ENCODE data around the gene MMRN2.
"Not testable (repeated sequence)": the region's sequence is repeated elsewhere in the genome, so short reads cannot be mapped to it uniquely, and the experiment has no call there.

The MMRN2 gene

DNA sequence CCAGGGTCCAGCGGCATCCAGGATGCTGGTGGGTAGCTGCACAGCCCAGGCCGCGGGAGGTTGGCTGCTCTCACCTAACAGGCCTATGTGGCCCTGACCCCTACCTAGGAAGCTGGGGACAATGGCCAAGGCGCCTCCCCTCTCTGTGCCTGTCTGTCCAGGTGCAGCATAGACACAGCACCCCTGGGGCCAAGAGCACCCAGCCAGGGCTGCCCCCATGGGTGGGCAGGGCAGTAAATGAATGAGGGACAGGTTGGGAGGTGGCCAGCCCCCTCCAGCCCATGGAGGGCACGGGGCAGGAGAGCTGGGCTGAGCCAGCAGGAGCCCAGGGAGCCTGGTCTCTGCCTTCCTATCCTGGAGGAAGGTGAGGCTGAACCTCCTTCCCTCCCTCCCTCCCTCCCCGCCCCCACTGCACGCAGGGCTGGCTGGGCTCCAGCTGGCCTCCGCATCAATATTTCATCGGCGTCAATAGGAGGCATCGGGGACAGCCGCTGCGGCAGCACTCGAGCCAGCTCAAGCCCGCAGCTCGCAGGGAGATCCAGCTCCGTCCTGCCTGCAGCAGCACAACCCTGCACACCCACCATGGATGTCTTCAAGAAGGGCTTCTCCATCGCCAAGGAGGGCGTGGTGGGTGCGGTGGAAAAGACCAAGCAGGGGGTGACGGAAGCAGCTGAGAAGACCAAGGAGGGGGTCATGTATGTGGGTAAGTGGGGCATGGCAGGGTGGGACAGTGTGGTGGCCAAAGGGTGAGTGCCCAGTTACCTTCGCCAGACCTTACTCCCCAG is 893 bp upstream of the MMRN2 start, which contains the start of gene SNCG:
Gene SNCG (plus strand): TSS at position 484 of the 785 bp plus-strand sequence. CDS start 99 bp downstream, at position 583.
- FAIRE-seq = no peak
- DNase-seq (ENCODE audit: insufficient read length, low spot score) = no peak

DNA sequence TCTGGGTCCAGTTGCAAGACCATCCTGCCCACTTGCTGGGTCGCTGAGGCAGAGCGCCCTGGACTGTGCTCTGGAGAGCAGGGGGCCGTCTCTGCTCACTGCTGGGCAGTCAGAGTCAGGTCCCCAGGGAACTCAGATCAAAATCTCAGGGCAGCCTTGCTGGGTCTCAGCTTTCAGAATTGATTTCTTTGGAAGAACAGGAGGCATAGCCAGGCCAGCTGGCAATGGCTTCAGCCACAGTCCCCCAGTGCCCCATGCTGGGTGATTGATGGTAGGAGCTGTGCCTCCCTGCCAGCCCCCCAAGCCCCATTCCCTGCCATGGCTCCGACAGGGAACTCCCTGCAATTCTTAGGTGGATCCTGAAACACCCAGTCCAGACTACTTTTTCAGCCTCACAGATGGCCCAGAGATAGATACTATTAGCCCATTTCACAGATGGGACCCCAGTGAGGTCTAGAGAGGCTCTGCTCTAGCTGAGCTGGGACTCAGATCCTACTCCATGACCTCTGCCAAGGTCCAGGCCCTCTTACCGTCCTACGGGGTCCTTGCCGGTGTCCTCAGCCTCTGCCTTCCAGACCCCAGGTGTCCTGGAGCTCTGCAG is 467 bp downstream of the MMRN2 start:
- DNase-seq (ENCODE audit: insufficient read length, low spot score) (no peak), FAIRE-seq (no peak)

DNA sequence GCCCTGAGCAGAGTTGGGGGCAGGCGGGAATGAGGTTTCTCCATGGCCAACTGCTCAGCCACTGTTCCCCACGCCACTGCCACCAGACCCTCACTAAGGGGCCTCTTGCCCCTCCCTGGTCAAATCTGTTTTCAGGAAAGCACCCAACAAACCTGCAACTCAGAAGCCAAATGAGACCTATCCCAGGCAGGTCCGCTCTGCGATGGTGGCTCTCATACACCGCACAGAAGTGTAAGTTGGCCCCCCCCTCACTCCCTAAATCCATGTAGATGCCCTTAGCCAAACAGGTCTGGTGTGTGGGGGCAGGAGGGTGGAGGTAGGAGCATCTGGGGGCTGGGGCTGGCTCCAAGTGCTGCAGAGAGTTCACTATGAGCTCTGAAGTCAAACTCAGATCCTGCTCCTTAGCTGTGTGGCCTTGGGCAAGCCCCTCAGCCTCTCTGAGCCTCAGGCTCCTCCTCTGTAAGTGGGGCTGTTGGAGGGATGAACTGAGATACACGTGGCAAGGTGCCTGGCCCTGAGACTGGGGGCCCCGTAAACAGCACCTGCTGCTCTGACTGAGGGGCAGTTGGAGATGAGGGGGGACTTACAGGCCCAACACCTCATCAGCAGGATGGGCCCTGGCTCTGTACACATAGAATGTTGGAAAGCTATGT is 1.1 kb downstream of the MMRN2 start:
- FAIRE-seq (no peak), DNase-seq (ENCODE audit: insufficient read length, low spot score) (no peak)

GRCh38 chr10:86955501-86956194 is 1.8 kb downstream of the MMRN2 start:
- FAIRE-seq (no peak), DNase-seq (ENCODE audit: insufficient read length, low spot score) (no peak)

GRCh38 chr10:86954681-86955500 is 2.5 kb downstream of the MMRN2 start:
- DNase-seq (ENCODE audit: insufficient read length, low spot score) = no peak
- no peak for FAIRE-seq

DNA sequence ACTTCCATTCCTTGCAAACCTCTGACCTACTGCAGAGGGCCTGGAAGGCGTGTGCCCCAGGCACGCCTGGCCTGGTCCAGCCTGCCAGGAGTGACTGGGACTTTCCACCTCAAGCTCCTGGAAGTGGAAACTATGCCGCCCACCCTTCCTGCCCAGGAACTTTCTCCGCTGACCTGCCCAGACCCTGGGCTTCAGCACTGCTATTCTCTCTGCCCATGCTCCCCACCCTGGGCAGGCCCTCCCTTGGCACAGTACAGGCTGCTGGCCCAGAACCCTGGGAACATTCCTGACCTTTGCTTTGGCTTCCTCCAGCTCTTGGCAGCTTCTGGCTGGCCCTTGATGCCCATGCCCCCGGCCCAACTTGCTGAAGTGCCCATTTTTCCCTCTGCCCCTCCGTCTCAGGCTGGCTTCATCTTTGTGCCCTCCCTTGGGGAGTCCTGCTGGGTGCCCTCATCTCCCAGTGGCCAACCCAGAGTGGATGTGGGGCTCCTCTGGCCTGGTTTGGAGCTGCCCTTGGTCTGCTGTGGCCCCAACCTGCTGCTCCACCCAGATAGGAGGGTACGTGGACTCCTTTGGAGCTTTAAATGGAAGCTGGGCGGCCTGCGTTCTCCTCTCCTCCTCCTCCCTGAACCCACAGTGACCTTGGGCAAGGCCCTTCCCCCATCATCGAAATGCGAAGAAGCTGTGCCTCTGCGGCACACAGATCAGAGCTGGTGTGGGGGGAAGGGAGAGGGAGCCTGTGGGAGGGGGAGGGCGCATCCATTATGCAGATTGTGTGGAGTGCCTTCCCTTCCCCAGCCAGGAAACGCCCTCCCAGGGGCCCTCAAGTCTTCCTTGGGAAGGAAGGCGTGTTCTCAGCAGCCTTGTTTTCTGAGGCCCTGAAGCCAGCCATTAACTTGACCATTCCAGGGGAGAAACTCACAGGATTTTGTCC is 3.4 kb downstream of the MMRN2 start:
- DNase-seq (ENCODE audit: insufficient read length, low spot score) (no peak), FAIRE-seq (no peak)

DNA sequence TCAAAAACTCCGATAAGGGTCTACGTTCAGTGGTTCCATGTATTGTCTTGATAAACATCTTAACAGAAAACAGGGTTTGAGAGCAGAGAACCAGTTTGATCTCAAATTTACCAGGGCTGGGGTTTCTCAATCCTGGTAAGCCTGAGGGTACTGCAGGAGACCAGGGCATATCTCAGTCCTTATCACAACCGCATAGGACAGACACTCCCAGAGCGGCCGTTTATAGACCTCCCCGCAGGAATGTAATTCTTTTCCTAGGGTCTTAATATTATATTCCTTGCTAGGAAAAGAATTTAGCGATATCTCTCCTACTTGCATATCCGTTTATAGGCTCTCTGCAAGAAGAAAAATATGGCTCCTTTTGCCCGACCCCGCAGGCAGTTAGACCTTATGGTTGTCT is 4.7 kb downstream of the MMRN2 start:
- DNase-seq (ENCODE audit: insufficient read length, low spot score); FAIRE-seq: not testable (repeated sequence)

GRCh38 chr10:86952106-86952505 is 5.3 kb downstream of the MMRN2 start:
- FAIRE-seq = no peak
- DNase-seq (ENCODE audit: insufficient read length, low spot score) = no peak

DNA sequence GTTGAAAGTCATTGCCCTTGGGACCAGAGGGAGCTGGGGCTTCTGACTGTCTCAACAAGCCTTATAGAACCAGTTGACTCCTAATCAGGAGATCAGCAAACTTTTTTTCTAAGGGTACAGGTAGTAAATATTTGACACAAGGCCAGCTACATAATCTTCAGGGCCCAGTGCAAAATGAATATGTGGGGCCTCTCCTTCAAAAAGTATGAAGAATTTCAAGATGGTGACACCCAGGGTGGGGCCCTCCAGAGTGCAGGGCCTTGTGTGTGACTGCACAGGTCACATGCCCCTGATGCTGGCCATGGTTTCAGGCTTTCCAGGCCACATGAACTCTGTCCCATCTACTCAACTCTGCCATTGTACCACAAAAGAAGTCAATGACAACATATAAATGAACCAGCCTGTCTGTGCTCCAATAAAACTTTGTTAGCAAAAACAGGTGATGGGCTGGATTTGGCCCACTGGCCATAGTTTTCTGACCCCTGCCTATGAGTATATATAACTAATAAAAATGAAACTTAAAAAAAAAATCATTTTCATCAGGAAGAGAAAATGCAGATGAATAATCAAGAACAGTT is 6.1 kb downstream of the MMRN2 start:
- no peak for FAIRE-seq

GRCh38 chr10:86950349-86950748 is 7.1 kb downstream of the MMRN2 start:
- no peak for FAIRE-seq
- no peak for DNase-seq (ENCODE audit: insufficient read length, low spot score)

More for the DNA sequence above, 6.1 kb downstream of the MMRN2 start:
- DNase-seq (ENCODE audit: insufficient read length, low spot score) = no peak

DNA sequence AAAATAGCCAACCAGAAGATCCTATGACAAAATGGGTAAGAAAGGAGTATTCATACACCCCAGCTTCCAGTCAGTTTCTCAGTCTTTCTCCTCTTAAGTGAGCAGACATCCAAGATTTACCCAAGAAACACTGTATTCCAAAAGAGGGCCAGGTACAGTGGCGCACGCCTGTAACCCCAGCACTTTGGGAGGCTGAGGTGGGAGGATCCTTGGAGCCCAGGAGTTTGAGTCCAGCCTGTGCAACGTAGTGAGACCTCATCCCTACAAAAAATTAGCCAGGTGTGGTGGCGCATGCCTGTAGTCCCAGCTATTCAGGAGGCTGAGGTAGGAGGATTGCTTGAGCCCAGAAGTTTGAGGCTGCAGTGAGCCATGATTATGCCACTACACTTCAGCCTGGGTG is 9.6 kb downstream of the MMRN2 start:
- FAIRE-seq; DNase-seq (ENCODE audit: insufficient read length, low spot score): not testable (repeated sequence)

GRCh38 chr10:86946213-86947155 is 10.9 kb downstream of the MMRN2 start:
- DNase-seq (ENCODE audit: insufficient read length, low spot score) = no peak
- no peak for FAIRE-seq

- DNase-seq (ENCODE audit: insufficient read length, low spot score) (no peak), FAIRE-seq (no peak)
These were observed 11.8 kb downstream of the MMRN2 start for GRCh38 chr10:86945361-86946212.

DNA sequence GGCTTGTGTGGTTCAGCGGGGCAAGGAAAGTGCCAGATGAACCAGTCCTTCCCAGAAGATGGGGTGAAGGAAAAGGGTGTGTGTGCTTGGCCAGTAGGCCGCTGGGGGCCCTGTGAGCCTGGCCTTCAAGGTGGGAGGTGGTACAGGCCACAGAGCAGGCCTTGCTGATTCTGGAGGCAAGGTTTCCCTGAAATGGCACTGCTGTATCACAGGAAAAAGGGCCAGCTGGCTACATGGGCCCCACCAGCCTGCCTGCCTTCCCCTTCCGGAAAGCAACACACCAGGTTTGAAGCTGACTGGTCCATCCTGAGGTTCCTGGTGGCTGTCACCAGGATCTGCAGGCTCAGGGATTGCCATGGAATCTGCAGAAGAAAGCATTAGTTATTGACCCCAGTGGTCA is 12.5 kb downstream of the MMRN2 start:
- DNase-seq (ENCODE audit: insufficient read length, low spot score) (no peak), FAIRE-seq (no peak)

- FAIRE-seq = no peak
- no peak for DNase-seq (ENCODE audit: insufficient read length, low spot score)
These were observed 12.9 kb downstream of the MMRN2 start for GRCh38 chr10:86944471-86944870.

- DNase-seq (ENCODE audit: insufficient read length, low spot score) (no peak), FAIRE-seq (no peak)
These were observed 13.4 kb downstream of the MMRN2 start for GRCh38 chr10:86944031-86944419.
